Stimulated activated CD4-positive, alpha-beta T cell treated with anti-CD3 and anti-CD28 coated beads, Interleukin-4, amount 100 ng/mL, for 24 hours (primary cell): Measurements from ENCODE around the gene CFAP61.
"Not testable (repeated sequence)": the region's sequence is repeated elsewhere in the genome, so short reads cannot be mapped to it uniquely, and the experiment has no call there.

ENCODE experiments used
- DNase-seq: peaks from one replicate; pipeline ENCODE4 v3.0.0-alpha.2; 2020

Gene CFAP61

DNA sequence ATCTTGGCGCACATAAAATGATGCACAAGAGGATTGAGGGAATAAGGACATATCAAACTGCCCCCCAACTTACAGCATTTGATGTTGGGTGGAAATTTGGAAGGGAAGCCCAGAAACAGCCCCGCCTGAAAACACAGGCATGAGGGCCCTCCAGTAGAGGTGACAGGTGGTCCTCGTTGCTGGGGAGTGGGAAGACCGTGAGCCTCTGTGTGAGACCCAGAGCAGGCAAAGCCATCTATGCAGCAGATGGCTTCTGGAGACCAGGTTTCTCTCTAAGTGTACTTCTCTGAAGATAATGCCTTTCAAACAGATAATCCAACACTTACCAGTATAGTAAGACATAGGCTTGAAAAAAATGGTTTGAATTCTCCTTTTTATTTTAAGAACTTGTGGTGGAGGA is 183.3 kb downstream of the CFAP61 start:
- no peak for DNase-seq

DNA sequence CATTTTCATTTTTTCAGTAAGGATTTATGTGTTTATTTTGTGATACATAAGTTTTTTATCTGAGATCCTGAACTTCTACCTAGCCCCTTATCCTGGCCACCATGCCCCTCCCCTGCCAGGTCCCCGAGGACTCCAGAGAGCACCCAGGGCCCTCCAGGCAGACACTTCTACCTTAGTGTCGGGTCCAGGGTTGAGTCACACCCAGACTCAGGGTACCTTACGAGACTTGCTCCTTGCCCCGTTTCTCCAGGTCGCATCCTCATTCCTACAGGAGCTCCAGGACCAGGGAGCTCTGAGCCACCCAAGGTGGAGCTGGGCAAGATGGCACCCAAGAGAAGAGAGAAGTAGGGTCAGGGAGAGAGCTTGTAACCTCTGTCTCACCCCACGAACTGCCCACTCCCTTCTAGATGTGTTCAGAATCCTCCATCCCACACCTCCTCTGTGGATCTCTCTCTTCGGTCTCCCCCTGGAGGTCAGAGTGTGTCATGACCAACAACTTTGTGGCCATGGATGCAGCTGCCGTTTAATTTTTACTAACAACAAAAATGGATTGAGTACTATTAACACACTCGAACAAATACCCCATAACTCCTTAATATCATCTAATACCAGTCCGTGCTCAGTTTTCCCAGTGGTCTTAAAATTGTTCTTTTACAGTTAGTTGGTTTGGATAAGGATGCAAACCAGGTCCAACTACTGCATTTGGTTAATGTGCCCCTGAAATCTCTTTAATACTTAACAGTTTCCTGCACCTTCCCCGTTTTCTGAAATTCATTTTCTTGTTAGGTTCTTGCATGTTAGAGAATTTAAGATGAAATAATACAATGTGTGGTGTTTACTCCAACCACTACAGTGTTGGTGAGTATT is 185.0 kb downstream of the CFAP61 start:
- DNase-seq: peak; percentile 29

DNA sequence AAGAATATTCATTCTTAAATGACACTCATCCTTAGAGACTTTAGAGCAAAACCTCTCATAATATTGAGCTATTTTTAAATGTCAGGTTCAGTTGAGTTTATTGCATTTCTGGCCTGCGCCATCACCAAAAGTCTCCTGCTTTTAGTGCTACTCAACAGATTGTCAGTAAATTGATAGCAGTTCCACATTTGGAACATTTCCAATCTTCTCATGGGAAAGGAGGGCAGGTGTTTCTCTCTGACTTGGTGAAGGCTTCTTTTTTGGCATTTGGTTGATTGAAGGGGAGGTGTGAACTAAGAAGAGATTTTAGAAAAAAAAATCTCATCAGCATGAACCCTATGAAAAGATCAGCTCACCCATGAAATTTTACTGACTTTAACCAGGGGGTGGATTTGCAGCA is 189.6 kb downstream of the CFAP61 start:
- DNase-seq: no peak

DNA sequence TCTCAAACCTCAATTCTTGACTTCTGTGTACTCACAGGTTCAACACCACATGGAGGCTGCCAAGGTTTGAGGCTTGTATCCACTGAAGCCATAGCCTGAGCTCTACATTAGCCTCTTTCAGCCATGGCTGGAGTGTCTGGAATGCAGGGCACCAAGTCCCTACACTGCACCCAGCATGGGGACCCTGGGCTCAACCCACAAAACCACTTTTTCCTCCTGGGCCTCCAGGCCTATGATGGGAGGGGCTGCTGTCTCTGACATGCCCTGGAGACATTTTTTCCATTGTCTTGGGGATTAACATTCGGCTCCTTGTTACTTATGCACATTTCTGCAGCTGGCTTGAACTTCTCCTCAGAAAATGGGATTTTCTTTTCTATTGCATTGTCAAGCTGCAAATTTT is 192.1 kb downstream of the CFAP61 start:
- not testable (repeated sequence) for DNase-seq

DNA sequence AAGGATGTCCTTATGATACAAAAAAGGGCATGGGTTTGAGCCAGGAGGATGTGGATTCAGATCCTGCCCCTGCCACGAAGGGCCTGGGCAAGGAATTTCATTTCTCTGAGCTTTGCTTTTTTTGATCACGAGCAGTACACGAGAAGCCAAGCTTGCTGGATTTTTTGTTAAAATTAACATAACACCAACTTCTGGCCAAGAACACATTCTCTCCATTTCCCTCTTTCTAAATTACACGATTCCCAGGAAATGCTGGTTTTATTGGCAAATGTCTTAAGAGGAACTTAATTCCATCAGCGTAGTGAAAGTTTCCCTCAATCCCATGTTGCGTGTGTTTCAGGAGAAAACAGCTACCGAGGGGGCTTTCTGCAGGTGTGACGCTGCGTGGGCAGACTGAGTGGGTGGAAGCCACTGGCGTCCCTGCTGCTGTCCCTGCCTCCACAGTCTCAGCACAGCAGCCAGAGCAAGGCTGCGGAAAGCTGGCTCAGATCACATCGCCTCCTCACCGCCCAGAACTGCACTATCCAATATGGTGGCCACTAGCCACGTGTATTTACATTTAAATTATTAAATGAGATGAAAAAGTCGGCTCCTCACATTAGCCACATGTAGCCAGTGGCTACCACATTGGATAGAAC is 194.8 kb downstream of the CFAP61 start:
- no peak for DNase-seq

DNA sequence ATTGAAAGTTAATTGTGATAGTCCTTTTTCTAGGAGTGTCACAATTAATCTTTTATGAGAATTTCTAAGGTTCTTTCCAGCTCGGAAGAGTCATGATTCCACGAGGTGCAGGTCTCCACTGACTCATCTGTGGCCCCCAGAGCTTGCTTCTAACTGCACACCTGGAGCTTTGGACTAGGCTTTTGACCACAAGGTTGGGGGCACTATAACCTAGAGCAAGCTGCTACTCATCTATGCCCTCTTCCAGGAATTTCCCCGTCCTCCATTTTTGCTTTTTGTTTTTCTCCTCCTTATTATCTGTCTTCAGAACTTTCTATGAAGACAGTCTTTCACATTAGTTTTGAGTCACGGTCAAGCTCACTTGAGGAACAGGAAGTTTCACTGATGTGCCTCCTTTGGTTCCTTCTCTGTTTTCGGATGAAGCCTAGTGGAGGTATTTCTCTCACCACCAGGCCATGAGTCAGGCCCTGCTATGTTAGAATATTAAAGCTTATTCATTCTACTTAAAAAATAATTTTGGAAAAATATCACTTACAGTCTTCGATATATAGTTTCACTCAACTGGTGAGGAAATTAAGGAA is 196.4 kb downstream of the CFAP61 start:
- no peak for DNase-seq

DNA sequence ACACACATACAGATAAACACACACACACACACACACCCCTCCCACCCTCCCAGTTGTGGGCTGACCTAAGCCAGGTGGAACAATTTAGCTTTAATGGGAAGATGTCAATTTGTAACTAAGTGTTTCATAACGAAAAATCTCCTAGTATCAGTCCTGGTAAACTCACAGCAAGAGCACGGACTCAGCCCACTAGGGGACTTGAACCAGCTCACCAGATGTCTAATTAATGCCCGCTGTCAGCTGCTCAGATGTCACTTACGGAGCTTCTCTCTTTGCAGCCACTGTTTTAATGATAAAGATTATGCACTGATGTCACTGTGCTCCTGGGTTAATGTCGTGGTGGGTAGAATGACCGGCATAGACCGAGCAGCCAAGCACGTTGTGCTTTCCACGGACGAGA is 199.0 kb downstream of the CFAP61 start:
- no peak for DNase-seq

DNA sequence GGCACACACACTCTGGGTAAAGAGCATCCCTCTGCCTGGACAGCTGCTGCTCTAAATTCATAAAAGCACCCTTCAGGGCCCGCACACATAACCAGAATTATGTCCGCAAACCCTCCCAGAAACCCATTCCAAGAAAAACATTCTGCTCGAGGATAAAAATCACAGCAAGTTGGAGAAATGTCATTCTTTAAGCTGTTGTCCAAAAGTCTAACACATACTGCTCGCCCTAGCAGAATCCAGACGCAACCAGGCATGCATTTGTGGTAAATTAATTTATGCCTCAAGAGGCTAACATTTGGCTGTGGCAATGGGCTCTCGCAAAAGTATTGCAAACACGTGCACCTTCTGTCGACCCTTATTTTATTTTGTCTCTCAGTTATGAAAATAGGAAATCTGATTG is 199.5 kb downstream of the CFAP61 start:
- DNase-seq: no peak

DNA sequence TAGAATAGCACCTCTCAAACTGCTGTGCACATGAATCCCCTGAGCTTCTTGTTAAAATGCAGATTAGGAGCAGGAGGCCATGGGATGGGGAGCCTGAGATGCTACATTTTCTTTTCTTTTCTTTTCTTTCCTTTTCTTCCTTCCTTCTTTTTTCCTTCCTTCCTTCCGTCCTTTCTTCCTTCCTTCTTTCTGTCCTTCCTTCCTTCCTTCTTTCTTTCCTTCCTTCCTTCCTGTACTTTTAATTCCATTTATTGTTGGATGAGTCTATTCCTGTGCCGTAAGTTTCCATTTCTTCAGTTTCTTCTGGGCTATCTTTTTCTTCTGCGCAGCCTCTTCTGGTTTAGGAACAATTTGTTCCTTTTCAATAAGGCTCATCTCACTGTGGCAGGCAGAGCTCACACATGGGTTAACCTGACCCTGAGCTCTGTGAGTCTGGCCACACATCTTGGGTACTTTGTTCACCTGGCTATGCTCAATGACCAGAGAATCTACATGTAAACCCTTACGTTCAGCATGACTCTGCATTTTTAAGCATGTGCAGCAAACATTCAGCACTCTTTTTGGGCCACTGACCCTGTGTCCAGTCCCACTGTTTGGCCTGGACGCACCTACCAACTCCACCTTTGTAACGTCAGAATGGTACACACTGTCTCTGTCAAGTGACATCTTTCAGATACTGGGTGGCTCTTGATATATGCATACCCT is 200.9 kb downstream of the CFAP61 start:
- DNase-seq: no peak

DNA sequence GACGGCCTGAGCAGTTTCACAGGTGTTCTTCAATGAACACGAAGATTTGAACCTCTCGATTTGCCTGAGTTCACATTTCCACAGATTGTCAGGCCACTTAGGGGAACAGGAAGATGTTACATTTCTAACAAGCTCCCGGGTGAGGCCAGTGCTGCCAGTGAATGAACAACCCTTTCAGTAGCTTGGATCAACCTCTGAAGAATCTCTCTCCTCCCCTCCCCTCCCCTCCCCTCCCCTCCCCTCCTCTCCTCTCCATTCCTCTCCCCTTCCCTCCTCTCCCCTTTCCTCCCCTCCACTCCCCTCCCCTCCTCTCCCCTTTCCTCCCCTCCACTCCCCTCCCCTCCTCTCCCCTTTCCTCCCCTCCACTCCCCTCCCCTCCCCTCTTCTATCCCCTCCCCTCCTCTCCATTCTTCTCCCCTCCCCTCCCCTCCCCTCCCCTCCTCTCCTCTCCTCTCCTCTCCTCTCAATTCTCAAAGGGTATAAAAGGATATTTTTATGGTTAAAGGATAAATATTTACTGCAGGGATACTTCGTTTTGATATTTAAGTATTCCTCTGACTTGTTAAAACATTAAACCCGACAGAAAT is 201.5 kb downstream of the CFAP61 start:
- no peak for DNase-seq

DNA sequence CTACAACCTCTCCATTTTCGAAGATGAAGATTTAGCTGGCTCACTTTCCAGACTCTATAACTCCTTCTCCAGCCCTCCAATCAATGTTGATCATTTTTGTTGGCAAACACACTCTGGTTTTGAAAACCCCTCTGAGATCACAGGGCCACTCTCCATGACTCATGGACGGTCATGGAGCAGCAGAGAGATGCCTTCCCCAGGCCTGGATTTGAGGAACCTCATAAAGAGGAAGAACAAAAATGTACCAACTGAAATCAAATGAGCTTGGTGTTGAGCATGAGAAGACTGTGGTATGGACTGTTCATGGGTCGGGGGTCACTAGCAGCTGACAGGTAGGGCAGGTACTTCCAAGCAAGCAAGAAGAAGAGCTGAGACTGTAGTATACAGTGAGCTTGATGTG is 202.8 kb downstream of the CFAP61 start:
- DNase-seq: no peak

DNA sequence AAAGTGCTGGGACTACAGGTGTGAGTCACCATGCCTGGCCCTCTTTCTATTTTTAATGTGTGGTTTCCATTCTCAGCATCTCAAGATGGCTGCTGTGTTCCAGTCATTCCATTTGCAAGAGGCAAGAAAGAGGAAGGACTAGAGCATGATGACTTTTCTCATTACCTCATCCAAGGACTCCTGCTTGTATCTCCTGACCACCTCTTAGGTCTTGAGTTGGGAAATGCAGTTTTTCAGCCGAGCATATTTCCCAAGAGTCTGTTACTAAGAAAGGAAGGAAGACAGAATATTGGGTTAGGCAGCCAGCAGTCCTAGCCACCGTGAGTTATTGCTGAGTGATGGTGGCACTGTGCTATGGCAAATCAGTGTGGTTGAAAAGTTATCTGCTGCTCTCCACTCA is 207.2 kb downstream of the CFAP61 start:
- DNase-seq: no peak

DNA sequence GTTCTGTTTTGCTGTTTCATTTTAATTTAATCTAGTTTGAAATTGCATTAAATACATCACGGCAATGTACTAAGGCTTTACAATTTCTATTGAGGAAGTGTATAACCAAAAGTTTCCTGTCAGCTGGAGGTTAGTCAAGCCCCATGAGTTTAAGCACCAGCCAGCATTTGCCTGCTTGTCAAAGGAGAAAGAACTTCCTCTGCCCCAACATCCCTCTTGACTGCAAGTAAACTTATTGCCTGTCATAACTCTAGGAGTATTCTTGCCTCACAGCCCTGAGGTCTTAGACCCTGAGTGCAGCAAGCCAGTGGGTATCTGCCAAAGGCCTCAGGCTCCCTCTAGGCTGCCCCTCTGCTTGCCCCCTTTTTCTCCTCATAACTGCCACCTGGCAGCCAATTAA is 208.8 kb downstream of the CFAP61 start:
- no peak for DNase-seq

DNA sequence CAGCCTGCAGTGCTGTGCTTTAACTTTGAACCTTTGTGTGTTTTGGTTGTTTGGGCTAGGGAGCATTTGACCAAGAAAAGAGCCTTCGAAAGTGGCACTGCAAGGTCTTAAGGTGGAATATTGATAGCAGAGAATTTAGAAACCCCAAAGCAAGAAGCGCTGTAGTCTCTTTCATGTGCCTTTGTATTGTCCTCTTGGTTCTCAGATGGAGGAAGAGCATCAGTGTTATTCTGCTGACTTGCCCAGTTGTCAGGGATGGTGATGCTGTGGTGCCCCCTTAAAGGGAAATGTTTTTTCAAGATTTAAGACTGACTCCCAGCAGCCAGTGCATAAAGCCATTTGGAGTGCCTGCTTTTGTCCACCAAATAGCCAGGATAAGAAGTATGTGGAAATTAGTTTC is 212.9 kb downstream of the CFAP61 start:
- DNase-seq: no peak

DNA sequence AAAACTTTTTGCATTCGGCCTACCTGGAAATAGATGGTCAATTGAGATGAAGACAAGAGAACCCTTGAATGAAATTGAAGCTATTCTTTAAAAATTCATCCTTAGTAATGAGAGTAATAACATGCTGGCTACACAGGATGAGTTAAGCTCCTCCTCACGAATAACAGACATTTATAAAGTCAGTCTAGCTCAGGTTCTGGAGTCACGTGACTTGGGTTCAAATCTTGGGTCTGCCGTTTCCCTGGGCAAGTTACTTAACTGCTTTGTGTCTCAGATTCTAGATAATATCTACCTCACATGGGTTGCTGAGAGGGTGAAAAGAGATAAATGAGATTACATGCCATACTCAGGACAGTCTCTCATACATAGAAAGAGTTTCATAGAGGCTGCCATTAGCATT is 214.2 kb downstream of the CFAP61 start:
- DNase-seq: no peak

DNA sequence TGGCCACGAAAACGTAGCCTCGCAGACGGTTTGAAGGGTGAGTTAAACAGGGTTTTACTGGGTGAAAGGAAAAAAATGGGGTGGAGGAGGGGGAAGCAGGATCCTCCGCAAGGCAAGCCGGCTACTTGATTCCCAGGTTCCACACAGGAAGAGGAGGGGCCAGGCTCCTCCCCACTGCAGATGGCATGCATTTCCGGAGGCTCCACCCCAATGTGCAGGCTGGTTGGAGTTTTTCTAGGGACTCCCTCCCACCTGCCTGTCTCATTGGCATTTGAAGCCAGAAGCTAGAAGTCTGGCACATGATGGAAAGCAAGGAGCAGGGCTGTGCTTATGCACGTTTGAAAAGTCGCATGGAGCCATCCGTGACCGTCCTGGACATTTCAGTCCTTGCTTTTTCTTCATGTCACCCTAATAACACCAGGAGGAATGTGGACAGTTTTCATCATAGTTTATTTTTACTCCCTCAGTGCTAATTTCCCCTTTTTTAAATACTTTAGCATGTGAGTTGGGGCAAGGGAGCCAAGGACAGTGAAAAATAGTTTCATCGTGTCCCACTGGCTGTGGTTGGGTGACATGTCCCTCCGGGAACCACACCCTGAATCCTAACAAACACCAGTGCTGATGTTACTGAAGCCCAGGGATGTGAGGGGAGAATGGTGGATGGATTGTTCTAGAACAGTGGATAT is 215.5 kb downstream of the CFAP61 start:
- no peak for DNase-seq

DNA sequence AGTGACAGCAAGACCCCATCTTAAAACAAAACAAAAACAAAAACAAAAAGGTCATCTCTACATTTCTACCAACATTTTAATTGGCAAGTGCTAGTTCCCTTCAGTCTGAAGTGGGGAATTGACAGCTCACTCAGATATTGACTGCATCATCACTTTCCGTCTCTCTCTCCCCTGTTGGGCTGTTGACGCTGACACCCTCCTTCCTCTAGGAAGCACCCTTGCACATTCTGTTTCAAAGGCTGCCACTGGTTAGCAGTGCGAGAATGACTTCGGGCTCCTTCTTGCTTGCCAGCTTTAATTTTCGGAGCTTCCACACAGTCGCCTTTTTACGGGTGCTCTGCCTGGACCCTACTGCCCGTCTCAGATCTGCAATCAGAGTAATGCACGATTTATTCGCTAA is 218.9 kb downstream of the CFAP61 start:
- DNase-seq: no peak

DNA sequence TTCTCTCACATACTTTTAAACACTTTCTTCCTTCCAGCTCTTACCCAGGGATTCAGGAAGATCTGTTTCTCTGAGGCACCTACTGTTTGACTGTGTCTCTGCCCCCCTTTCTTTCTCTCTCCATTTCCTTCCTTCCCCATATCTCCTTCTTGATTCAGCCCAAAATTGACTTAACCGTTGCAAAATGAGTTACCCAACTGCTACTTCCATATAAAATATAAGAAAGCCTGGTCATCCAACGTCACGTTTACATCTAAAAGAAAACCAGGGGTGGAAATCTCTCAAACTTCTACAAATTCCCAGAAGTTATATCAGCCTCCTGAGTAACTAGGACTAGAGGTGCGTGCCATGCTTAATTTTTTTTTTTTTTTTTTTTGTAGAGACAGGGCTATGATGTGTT is 220.4 kb downstream of the CFAP61 start:
- DNase-seq: no peak

DNA sequence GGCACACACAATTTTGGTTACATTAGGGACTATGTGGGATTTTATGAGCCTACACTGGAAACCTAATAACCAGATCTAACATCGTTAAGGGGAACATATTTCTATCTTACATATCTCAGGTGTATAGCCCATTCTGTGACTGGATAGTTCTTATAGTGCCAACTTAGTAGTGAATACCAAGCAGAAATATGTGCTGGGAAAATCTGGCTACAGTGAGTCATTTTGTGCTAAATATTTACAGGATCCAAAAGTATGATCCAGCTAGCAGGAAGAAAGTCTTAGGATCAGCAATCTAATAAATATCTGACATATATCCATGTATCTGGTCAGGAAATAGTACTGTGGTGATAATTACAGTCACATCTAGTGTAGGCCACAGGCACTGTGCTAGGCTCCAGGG is 221.0 kb downstream of the CFAP61 start:
- no peak for DNase-seq

DNA sequence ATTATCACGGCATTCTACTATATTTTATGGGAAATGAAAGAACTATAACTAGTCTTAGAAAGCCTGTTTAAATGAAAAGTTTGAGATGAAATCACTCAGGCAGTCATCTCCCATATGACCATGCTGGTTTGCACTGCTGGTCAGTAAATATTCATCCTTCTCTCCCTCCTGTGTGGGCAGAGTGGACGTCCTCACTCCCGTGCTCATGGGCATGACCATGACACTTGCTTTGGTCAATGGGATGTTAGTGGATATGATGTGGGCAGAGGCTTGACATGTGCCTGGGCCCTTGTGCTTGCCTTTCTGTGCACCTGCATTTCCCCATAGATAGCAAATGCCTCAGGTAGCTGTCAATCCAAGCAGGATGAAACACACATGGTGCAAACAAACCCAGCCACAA is 222.5 kb downstream of the CFAP61 start:
- no peak for DNase-seq

DNA sequence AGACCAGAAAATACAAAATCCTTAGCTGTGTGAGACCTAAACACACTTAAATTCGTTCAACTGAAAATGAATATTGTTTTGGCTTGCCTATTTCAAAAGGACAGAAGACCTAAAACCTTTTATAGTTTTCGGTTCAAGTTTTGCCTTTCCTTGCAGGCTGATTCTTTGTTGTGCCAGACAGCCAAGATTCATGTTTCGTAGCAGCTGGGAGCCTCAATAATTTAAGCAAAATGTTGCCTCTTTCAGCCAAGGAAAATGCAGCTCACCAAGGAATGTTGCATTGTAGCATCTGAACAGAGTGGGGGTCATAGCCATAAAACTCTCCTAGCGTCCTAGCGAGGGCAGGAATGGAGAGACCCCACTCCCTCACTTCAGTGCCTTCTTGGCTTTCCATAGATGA is 223.3 kb downstream of the CFAP61 start:
- no peak for DNase-seq

DNA sequence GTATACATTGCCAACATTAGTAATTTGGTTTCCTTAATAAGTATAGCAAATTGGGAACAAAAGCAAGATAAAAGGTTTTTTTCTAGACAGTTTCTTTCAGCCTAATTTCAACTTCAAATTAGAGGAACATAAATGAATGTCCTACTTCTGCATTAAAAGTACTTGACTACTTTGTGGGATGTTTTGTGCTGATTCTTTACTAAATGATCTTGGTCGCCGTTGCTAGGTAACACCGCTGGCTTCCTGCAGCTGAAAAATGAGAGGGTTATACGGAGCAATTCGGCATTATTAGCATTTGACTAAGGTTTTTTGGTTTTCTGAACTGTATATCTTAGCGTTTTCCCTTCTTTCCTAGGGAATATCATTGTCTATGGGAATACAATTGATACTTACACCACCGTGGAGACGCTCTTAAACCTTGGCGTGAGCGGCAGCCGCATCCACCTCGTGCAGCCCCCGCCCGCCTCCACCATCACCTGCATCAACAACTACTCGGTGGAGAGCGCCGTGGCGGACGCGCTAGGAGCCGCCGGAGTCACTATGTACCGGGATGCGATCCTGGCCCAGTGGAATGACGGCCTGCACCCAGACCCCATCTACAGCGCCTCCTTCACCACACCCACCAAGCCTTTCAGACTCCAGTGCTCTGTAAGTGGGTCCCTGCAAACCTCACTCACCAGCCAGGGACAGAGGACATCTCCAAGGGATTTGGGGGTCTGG is 224.6 kb downstream of the CFAP61 start:
- DNase-seq: no peak
